GM06990 (cell line): ENCODE measurements around the gene MAD1L1.

Source experiments
- DNase-seq: peaks from one replicate; pipeline ENCODE4 v3.0.0-alpha.2; 2011; ENCODE audit not compliant: insufficient read length; ENCODE audit errors: extremely low read depth
- H3K27me3 ChIP-seq: replicated peaks from 2 replicates; pipeline ENCODE4 v1.6.0; 2011; ENCODE audit warnings: low read length; ENCODE audit not compliant: control insufficient read depth, insufficient read depth
- H3K36me3 ChIP-seq: 2 replicates; pipeline ENCODE4 v1.5.1; 2011; ENCODE audit warnings: low read length; ENCODE audit not compliant: control insufficient read depth, insufficient read depth
- H3K4me3 ChIP-seq: replicated peaks from 2 replicates; pipeline ENCODE4 v1.5.1; 2011; ENCODE audit warnings: low read depth, mild to moderate bottlenecking, control low read depth, low read length
- CTCF ChIP-seq: IDR thresholded peaks from 2 replicates; pipeline ENCODE4 v1.5.1; 2011; ENCODE audit warnings: low read length, control low read depth, mild to moderate bottlenecking, inconsistent platforms; ENCODE audit not compliant: insufficient read depth, poor library complexity, severe bottlenecking

The MAD1L1 gene

GRCh38 chr7:2115760-2116447 lies 116.8 kb downstream of the MAD1L1 start:
- Histone ChIP-seq H3K36me3 (peaks cover 2% of the 10 kb centered on the region), H3K27me3 (no peaks in the 10 kb centered on the region), H3K4me3 (no peak overlapping the region)
- no peak for TF ChIP-seq CTCF
- no peak for DNase-seq

GRCh38 chr7:2114926-2115759 lies 117.6 kb downstream of the MAD1L1 start:
- peaks cover 2% of the 10 kb centered on the region for H3K36me3 ChIP-seq
- TF ChIP-seq CTCF: no peak
- no peaks in the 10 kb centered on the region for H3K27me3 ChIP-seq
- DNase-seq: no peak
- no peak overlapping the region for H3K4me3 ChIP-seq

GRCh38 chr7:2114052-2114451 lies 118.7 kb downstream of the MAD1L1 start:
- peaks cover under 1% of the 10 kb centered on the region for H3K36me3 ChIP-seq
- no peaks in the 10 kb centered on the region for H3K27me3 ChIP-seq
- TF ChIP-seq CTCF: no peak
- no peak overlapping the region for H3K4me3 ChIP-seq
- DNase-seq: no peak

GRCh38 chr7:2112261-2113198 lies 120.2 kb downstream of the MAD1L1 start:
- H3K27me3 ChIP-seq: no peaks in the 10 kb centered on the region
- peak overlapping the region; percentile 25 for H3K4me3 ChIP-seq
- TF ChIP-seq CTCF: no peak
- no peaks in the 10 kb centered on the region; the same call in none of the 2 replicates for H3K36me3 ChIP-seq
- peak; percentile 48 for DNase-seq

GRCh38 chr7:2111568-2111967 lies 121.2 kb downstream of the MAD1L1 start:
- H3K36me3 ChIP-seq: no peaks in the 10 kb centered on the region; the same call in none of the 2 replicates
- DNase-seq: no peak
- no peaks in the 10 kb centered on the region for H3K27me3 ChIP-seq
- no peak for TF ChIP-seq CTCF
- no peak overlapping the region for H3K4me3 ChIP-seq
